Muscle of arm (tissue), 12 donors: ENCODE data around the gene RPL32. TPM values are rescaled to one million over a fixed set of nuclear protein-coding genes. Genes with fewer than 3 reads are reported as not detected.
"Not testable (repeated sequence)": the region's sequence is repeated elsewhere in the genome, so short reads cannot be mapped to it uniquely, and the experiment has no call there.

Experiments
- DNase-seq: peaks from one replicate; pipeline ENCODE4 v3.0.0-alpha.2; 2013
- polyA plus RNA-seq, 12 donors: library from polyadenylated mRNA; unstranded; fragments of 120-200 nt; gene quantifications; one replicate each; pipeline ENCODE4 v1.2.1, GENCODE V29; 2013; ENCODE audit not compliant: insufficient read length in 12 of 12

The RPL32 gene
- polyA plus RNA-seq, 12 donors = 2,891 to 4,447 (median 3,076) TPM; not detected in 1

DNA sequence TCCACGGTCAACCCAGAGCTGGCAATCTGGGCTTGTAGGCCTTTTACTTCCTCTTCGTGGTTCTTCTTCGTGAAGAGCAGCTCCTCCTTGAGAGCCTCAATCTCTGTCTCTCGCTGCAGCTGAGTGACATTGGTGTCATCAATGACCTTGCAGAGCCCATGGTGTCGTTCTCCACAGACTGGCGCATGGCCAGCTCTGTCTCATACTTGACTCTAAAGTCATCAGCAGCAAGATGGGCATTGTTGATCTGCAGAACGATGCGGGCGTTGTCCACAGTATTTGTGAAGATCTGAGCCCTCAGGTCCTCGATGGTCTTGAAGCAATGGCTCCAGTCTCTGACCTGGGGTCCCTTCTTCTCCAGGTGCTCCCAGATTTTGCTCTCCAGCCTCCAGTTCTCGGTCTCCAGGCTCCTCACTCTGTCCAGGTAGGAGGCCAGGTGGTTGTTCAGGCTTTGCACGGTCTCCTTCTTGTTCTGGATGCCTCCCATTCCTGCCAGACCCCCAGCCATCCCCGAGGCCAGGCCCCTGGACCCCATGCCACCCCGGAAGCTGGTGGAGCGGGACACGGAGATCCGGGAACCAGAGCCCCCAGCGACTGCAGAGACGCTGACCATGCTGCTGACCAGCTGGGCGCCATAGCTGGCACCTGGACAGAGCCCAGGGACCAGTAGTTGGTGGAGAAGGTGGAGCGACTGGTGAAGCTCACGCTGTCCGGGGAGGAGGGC is 53.2 kb downstream of the RPL32 start:
- not testable (repeated sequence) for DNase-seq

DNA sequence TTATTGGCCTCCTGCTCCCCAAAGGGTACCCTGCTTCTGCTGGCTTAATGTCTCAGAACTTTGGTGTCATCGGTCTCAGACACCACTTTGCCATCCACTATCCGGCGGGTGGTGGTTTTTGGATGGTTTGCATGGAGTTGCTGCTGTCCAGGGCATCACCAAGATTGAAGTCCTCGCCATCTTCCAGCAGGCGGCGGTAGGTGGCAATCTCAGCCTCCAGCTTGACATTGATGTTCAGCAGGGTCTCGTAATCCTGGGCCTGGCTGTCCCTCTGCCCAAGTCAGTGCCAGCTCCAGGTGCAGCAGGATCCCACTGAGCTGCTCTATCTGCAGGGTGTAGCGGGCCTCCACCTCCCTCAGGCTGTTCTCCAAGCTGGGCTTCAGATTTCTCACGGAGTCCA is 54.0 kb downstream of the RPL32 start:
- not testable (repeated sequence) for DNase-seq

DNA sequence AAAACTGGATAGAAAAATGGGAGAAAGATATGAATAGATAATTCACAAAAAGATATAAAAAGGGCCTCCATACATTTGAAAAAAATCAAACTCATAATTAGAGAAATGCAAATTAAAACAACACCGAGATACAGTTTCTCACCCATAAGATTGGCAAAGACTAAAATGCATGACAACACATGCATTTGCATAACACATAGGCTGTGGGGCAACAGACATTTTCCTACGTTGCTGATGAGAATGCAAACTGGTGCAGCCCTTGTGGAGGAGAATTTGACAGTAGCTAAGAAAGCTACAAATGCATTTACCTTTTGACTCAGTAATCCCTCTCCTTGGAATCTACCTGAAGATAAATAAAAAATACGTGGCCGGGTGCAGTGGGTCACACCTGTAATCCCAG is 56.3 kb downstream of the RPL32 start:
- no peak for DNase-seq

Other genes starting within 250 kb of the RPL32 start
- gene RAF1, start 177.4 kb downstream of the RPL32 start, polyA plus RNA-seq = 100 to 1,000 TPM in 6 of 12 donors, 10 to 100 TPM in 5, not detected in 1; 75.4 to 129 (median 107) TPM
- gene TMEM40, start 82.3 kb downstream of the RPL32 start, polyA plus RNA-seq = 10 to 100 TPM in 10 of 12 donors, 1 to 10 TPM in 1, not detected in 1; 9.7 to 30.7 (median 23.5) TPM
- 10 to 100 TPM in 11 of 12 donors, not detected in 1; 15.8 to 54.5 (median 35.0) TPM for gene CAND2, start 44.9 kb downstream of the RPL32 start, polyA plus RNA-seq
- 10 to 100 TPM in 11 of 12 donors, not detected in 1; 36.6 to 57.3 (median 42.5) TPM for gene IQSEC1, start 231.9 kb upstream of the RPL32 start, polyA plus RNA-seq